ENCODE results near the gene SPRY2. TPM values are rescaled to one million over a fixed set of nuclear protein-coding genes. Genes with fewer than 3 reads are reported as not detected.

SPRY2 gene
- total and polyA plus RNA-seq, 2 of the 13 experiments (the other 11 are each of a cell fraction or from before 2014, with no cell fraction given) = 7.4 to 25.1 TPM

GRCh38 chr13:80342471-80343371, 1.8 kb upstream of the SPRY2 start (continued):
- peak; percentile 40; the same call in 1 of the 2 replicates for TF ChIP-seq TBX2 (CRISPR knock-in tag; IDR thresholded peaks at IDR 0.05; ENCODE audit: borderline replicate concordance)
- no peak for TF ChIP-seq ZNF101 (CRISPR knock-in tag; IDR thresholded peaks at IDR 0.05; ENCODE audit: borderline replicate concordance, low read depth)
- TF ChIP-seq ZNF768 (CRISPR knock-in tag; IDR thresholded peaks at IDR 0.05) = peak; percentile 79; the same call in 1 of the 2 replicates
- peak; percentile 46; the same call in 1 of the 2 replicates for TF ChIP-seq TP53 (CRISPR knock-in tag; conservative IDR thresholded peaks at IDR 0.05)
- TF ChIP-seq CTCF (CRISPR knock-in tag; IDR thresholded peaks at IDR 0.05) = peak; percentile 89
- peak; percentile 60; the same call in 1 of the 2 replicates for TF ChIP-seq ARID5B (CRISPR knock-in tag; IDR thresholded peaks at IDR 0.05)
- TF ChIP-seq ZBTB46 (CRISPR knock-in tag; IDR thresholded peaks at IDR 0.05; ENCODE audit: borderline replicate concordance) = 0 out of 2 replicates have a peak, but pooled peaks have one; percentile 70
- peak in 1 of 2 experiments; percentile 56; a peak in 2 of 4 replicates for TF ChIP-seq POLR2A (IDR thresholded peaks at IDR 0.05; ENCODE audit: insufficient read depth in 1 of 2, low read depth in 2 of 2, low read length in 2 of 2)
- TF ChIP-seq NFKB2 (CRISPR knock-in tag; IDR thresholded peaks at IDR 0.05; ENCODE audit: borderline replicate concordance) = peak; percentile 87; the same call in 1 of the 2 replicates
- TF ChIP-seq HNF1B (CRISPR knock-in tag; IDR thresholded peaks at IDR 0.05) = no peak
- no peak for TF ChIP-seq MBD4 (IDR thresholded peaks at IDR 0.05; ENCODE audit: borderline replicate concordance, low read length)
- peak; percentile 79 for TF ChIP-seq ZBTB43 (CRISPR knock-in tag; conservative IDR thresholded peaks at IDR 0.05)
- peak; percentile 86; the same call in 1 of the 2 replicates for TF ChIP-seq KDM5B (CRISPR knock-in tag; IDR thresholded peaks at IDR 0.05; ENCODE audit: borderline replicate concordance)

Data from HepG2 (cell line).